Gastroesophageal sphincter (tissue), 3 donors: ENCODE results near the gene MRPL19.

ENCODE experiments used
- EP300 ChIP-seq: sonication (generic); formaldehyde crosslinking; IDR thresholded peaks from one replicate; pipeline ENCODE4 v1.6.1; 2017; ENCODE audit warnings: antibody characterized with exemption, mild to moderate bottlenecking
- POLR2A ChIP-seq, 2 donors: fragments of 450-650 bp; IDR thresholded peaks; one replicate each; pipeline ENCODE4 v1.6.1; 2017; ENCODE audit warnings: antibody characterized with exemption in 2 of 2, mild to moderate bottlenecking in 2 of 2, moderate library complexity in 1 of 2
- POLR2AphosphoS5 ChIP-seq: sonication (generic); formaldehyde crosslinking; IDR thresholded peaks from one replicate; pipeline ENCODE4 v1.6.1; 2017; ENCODE audit warnings: antibody characterized with exemption
- TF ChIP-seq, protein P1 (sequence below), 4 experiments: fragments of 200-600 bp in 2 of 4; fragments of 450-650 bp in 2 of 4; sonication (generic) in 1 of 4; IDR thresholded peaks; one replicate each; pipeline ENCODE4 v1.5.1; 2017 to 2019; ENCODE audit warnings: antibody characterized with exemption in 4 of 4, mild to moderate bottlenecking in 2 of 4, moderate library complexity in 2 of 4

DNA sequence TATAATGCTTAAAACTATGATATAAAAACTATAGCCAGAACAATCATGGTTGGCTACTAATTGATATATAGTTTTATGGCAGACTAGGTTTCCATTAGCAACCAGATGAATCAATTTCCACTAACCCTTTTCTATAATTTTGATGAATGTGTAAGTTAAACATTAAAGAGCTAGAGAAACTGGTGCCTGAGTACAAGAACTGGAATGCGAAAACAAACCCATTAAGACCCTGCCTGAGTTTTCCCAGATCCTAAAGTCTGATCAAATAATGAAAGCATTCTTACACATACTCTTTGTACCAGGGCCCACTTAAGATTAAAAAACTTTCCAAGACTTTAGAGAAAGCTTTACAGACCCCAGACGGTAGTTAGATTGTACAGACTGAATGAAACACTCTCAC lies 21.3 kb downstream of the MRPL19 start:
- TF ChIP-seq, protein P1, sequence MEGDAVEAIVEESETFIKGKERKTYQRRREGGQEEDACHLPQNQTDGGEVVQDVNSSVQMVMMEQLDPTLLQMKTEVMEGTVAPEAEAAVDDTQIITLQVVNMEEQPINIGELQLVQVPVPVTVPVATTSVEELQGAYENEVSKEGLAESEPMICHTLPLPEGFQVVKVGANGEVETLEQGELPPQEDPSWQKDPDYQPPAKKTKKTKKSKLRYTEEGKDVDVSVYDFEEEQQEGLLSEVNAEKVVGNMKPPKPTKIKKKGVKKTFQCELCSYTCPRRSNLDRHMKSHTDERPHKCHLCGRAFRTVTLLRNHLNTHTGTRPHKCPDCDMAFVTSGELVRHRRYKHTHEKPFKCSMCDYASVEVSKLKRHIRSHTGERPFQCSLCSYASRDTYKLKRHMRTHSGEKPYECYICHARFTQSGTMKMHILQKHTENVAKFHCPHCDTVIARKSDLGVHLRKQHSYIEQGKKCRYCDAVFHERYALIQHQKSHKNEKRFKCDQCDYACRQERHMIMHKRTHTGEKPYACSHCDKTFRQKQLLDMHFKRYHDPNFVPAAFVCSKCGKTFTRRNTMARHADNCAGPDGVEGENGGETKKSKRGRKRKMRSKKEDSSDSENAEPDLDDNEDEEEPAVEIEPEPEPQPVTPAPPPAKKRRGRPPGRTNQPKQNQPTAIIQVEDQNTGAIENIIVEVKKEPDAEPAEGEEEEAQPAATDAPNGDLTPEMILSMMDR (IDR thresholded peaks at IDR 0.05) = no peak
- TF ChIP-seq POLR2A (IDR thresholded peaks at IDR 0.05) = no peak
- TF ChIP-seq EP300 = no peak
- no peak for TF ChIP-seq POLR2AphosphoS5
